Neural cell (in vitro differentiated cells): ENCODE results near the gene ZNF618.

Source experiments
- EZH2 ChIP-seq: fragments of 200-600, 300-800 bp; shearing (Covaris generic), sonication (generic); IDR thresholded peaks from 2 replicates; pipeline ENCODE4 v1.6.1; 2014; ENCODE audit warnings: antibody characterized with exemption, low read length, borderline replicate concordance, mild to moderate bottlenecking; ENCODE audit not compliant: insufficient read depth, poor library complexity, severe bottlenecking
- POLR2AphosphoS5 ChIP-seq: IDR thresholded peaks from 2 replicates; pipeline ENCODE4 v1.6.1; 2012
- SMC3 ChIP-seq: fragments of 450-650 bp; conservative IDR thresholded peaks from 2 replicates; pipeline ENCODE4 v1.6.1; 2014; ENCODE audit warnings: antibody characterized with exemption, mild to moderate bottlenecking, moderate library complexity; ENCODE audit not compliant: poor library complexity
- TAF1 ChIP-seq: IDR thresholded peaks from 2 replicates; pipeline ENCODE4 v1.6.1; 2012; ENCODE audit warnings: low read depth
- TF ChIP-seq, protein P1 (sequence below): fragments of 450-650 bp; IDR thresholded peaks from 2 replicates; pipeline ENCODE4 v1.5.1; 2014; ENCODE audit warnings: antibody characterized with exemption, mild to moderate bottlenecking, moderate library complexity; ENCODE audit not compliant: poor library complexity, severe bottlenecking

DNA sequence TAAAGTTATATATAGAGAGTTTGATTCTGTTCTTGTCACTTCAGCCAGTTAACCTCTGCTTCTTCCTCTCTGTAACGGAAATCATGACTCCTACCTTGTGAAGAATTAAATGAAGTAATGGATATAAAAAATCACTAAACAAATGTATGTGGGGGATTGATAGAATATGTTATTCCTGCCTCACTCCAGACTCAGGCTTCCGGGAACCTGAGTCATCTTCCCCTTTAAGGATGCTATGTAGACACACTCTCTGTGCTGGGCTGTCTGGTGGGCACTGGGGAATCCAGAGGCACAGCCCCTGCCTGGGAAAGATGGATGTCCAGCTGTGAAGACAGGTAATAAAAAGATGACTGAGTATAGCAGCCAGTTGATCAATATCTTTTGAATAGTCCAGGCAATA is 77.4 kb downstream of the ZNF618 start:
- TF ChIP-seq, protein P1, sequence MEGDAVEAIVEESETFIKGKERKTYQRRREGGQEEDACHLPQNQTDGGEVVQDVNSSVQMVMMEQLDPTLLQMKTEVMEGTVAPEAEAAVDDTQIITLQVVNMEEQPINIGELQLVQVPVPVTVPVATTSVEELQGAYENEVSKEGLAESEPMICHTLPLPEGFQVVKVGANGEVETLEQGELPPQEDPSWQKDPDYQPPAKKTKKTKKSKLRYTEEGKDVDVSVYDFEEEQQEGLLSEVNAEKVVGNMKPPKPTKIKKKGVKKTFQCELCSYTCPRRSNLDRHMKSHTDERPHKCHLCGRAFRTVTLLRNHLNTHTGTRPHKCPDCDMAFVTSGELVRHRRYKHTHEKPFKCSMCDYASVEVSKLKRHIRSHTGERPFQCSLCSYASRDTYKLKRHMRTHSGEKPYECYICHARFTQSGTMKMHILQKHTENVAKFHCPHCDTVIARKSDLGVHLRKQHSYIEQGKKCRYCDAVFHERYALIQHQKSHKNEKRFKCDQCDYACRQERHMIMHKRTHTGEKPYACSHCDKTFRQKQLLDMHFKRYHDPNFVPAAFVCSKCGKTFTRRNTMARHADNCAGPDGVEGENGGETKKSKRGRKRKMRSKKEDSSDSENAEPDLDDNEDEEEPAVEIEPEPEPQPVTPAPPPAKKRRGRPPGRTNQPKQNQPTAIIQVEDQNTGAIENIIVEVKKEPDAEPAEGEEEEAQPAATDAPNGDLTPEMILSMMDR = no peak
- no peak for TF ChIP-seq TAF1
- no peak for TF ChIP-seq EZH2
- TF ChIP-seq SMC3 = no peak
- TF ChIP-seq POLR2AphosphoS5 = no peak
